Uterus (tissue), 4 donors: ENCODE results near the gene TSPAN12. TPM values are rescaled to one million over a fixed set of nuclear protein-coding genes. Genes with fewer than 3 reads are reported as not detected.

Source experiments
- DNase-seq, 2 donors: peaks; one replicate each; pipeline ENCODE4 v3.0.0-alpha.2; 2019 to 2020
- H3K27ac ChIP-seq, 2 donors: fragments of 200-600 bp; sonication (generic); 1 replicate in 1 of 2; 2 replicates in 1 of 2; pipeline ENCODE4 v1.5.1; 2016 to 2018
- H3K27me3 ChIP-seq, 2 donors: fragments of 200-600 bp; sonication (generic); one replicate each; pipeline ENCODE4 v1.5.1; 2018 to 2019; ENCODE audit warnings: control low read depth in 1 of 2
- H3K36me3 ChIP-seq, 2 donors: fragments of 200-600 bp; sonication (generic); one replicate each; pipeline ENCODE4 v1.5.1; 2019; ENCODE audit warnings: control low read depth in 1 of 2
- H3K4me1 ChIP-seq, 2 donors: fragments of 200-600 bp; sonication (generic); one replicate each; pipeline ENCODE4 v1.5.1; 2018 to 2019; ENCODE audit warnings: control low read depth in 1 of 2
- H3K4me3 ChIP-seq, 2 donors: fragments of 200-600 bp; sonication (generic); 1 replicate in 1 of 2; 2 replicates in 1 of 2; pipeline ENCODE4 v1.5.1; 2018 to 2019; ENCODE audit warnings: mild to moderate bottlenecking in 1 of 2
- H3K9me3 ChIP-seq, 2 donors: fragments of 200-600 bp; sonication (generic); one replicate each; pipeline ENCODE4 v1.5.1; 2019; ENCODE audit warnings: control low read depth in 1 of 2
- POLR2A ChIP-seq, 2 donors: fragments of 450-650 bp; IDR thresholded peaks; one replicate each; pipeline ENCODE4 v1.6.1; 2016; ENCODE audit warnings: antibody characterized with exemption in 2 of 2, mild to moderate bottlenecking in 1 of 2, moderate library complexity in 1 of 2
- intact Hi-C: fragments of 100-400 bp; cut with DNase I; formaldehyde crosslinking; loops from one replicate; pipeline ENCODE4 v1.15.1; 2023; ENCODE audit warnings: low total_unique reads
- total RNA-seq, 4 donors: library from RNA; depleted of rRNA in 3 of 4; stranded (reverse); fragments of >200 nt in 3 of 4; gene quantifications; one replicate each; pipeline versions ENCODE4 v1.1.0 to v1.2.4, GENCODE V29; 2014 to 2023
- TF ChIP-seq, protein P1 (sequence below), 4 experiments: fragments of 200-600 bp in 2 of 4; fragments of 450-650 bp in 2 of 4; sonication (generic) in 2 of 4; IDR thresholded peaks; one replicate each; pipeline ENCODE4 v1.5.1; 2016 to 2019; ENCODE audit warnings: antibody characterized with exemption in 4 of 4, mild to moderate bottlenecking in 2 of 4, moderate library complexity in 1 of 4
- donor health status: DM: yes; HTN: yes; CAD: no.

Gene TSPAN12
- total RNA-seq, 4 donors from 2014 or later, result 3.1 to 18.8 (median 11.8) TPM

GRCh38 chr7:120797026-120797645 lies 60.8 kb downstream of the TSPAN12 start:
- no peak overlapping the region for H3K4me3 ChIP-seq
- no peaks in the 10 kb centered on the region for H3K36me3 ChIP-seq
- H3K27ac ChIP-seq, result no peak overlapping the region
- H3K27me3 ChIP-seq, result no peaks in the 10 kb centered on the region
- no peaks in the 10 kb centered on the region for H3K9me3 ChIP-seq
- no peaks in the 10 kb centered on the region for H3K4me1 ChIP-seq
- intact Hi-C loops, result no loop called here
- TF ChIP-seq, protein P1, sequence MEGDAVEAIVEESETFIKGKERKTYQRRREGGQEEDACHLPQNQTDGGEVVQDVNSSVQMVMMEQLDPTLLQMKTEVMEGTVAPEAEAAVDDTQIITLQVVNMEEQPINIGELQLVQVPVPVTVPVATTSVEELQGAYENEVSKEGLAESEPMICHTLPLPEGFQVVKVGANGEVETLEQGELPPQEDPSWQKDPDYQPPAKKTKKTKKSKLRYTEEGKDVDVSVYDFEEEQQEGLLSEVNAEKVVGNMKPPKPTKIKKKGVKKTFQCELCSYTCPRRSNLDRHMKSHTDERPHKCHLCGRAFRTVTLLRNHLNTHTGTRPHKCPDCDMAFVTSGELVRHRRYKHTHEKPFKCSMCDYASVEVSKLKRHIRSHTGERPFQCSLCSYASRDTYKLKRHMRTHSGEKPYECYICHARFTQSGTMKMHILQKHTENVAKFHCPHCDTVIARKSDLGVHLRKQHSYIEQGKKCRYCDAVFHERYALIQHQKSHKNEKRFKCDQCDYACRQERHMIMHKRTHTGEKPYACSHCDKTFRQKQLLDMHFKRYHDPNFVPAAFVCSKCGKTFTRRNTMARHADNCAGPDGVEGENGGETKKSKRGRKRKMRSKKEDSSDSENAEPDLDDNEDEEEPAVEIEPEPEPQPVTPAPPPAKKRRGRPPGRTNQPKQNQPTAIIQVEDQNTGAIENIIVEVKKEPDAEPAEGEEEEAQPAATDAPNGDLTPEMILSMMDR (IDR thresholded peaks at IDR 0.05), result no peak
- TF ChIP-seq POLR2A (IDR thresholded peaks at IDR 0.05), result no peak
- no peak for DNase-seq

DNA sequence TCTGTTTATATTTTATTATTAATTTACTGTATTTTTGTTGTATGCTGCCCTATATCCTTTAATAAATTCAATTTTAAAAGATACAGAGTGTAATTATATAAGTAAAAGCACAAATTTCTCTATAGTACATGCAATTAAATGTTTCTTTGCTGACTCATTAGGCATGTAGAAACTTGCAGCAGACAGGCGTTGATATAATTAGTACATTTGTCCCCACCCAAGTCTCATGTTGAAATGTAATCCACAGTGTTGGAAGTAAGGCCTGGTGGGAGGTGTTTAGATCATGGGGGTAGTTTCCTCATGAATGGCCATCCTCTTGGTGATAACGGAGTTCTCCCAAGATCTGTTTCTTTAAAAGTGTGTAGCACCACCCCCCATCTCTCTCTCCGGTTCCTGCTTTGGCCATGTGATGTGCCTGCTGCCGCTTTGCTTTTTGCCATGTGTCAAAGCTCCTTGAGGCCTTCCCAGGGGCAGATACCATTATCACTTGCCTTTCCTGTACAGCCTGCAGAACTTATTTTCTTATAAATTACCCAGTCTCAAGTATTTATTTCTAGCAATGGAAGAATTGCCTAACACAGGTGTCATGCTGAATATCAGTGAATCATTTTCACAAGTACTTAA lies 63.7 kb downstream of the TSPAN12 start:
- H3K27me3 ChIP-seq, result no peaks in the 10 kb centered on the region
- no peaks in the 10 kb centered on the region for H3K9me3 ChIP-seq
- H3K4me3 ChIP-seq, result no peak overlapping the region
- TF ChIP-seq, protein P1 (IDR thresholded peaks at IDR 0.05), result no peak
- no peak for TF ChIP-seq POLR2A (IDR thresholded peaks at IDR 0.05)
- H3K36me3 ChIP-seq, result no peaks in the 10 kb centered on the region
- H3K27ac ChIP-seq, result no peak overlapping the region
- intact Hi-C loops, result no loop called here
- DNase-seq, result no peak
- no peaks in the 10 kb centered on the region for H3K4me1 ChIP-seq

GRCh38 chr7:120793213-120793936 lies 64.6 kb downstream of the TSPAN12 start:
- H3K9me3 ChIP-seq, result no peaks in the 10 kb centered on the region
- TF ChIP-seq POLR2A (IDR thresholded peaks at IDR 0.05), result no peak
- TF ChIP-seq, protein P1 (IDR thresholded peaks at IDR 0.05), result no peak
- DNase-seq, result no peak
- no peaks in the 10 kb centered on the region for H3K4me1 ChIP-seq
- H3K4me3 ChIP-seq, result no peak overlapping the region
- no peak overlapping the region for H3K27ac ChIP-seq
- intact Hi-C loops, result no loop called here
- no peaks in the 10 kb centered on the region for H3K36me3 ChIP-seq
- H3K27me3 ChIP-seq, result no peaks in the 10 kb centered on the region

DNA sequence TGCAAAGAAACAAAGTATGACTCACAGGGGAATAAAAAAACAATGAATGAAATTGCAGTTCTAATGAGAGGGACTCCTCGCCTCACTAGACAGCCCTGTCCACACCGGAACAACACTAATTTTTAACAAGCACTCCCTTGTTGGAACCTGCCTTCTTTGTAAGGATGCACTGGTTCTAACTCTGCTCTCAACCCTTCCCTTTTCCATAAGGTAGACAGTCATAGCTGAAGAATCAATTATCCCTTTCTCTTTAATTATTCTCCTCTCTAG lies 65.1 kb downstream of the TSPAN12 start:
- H3K36me3 ChIP-seq, result no peaks in the 10 kb centered on the region
- TF ChIP-seq, protein P1 (IDR thresholded peaks at IDR 0.05), result no peak
- TF ChIP-seq POLR2A (IDR thresholded peaks at IDR 0.05), result no peak
- no peak overlapping the region for H3K27ac ChIP-seq
- no peaks in the 10 kb centered on the region for H3K4me1 ChIP-seq
- H3K4me3 ChIP-seq, result no peak overlapping the region
- intact Hi-C loops, result no loop called here
- H3K9me3 ChIP-seq, result no peaks in the 10 kb centered on the region
- no peak for DNase-seq
- no peaks in the 10 kb centered on the region for H3K27me3 ChIP-seq
